ENCODE data around the gene COX7A1. TPM values are rescaled to one million over a fixed set of nuclear protein-coding genes. Genes with fewer than 3 reads are reported as not detected.

Gene COX7A1
- total RNA-seq, 1 donor from 2014 or later = 79.4 TPM

DNA sequence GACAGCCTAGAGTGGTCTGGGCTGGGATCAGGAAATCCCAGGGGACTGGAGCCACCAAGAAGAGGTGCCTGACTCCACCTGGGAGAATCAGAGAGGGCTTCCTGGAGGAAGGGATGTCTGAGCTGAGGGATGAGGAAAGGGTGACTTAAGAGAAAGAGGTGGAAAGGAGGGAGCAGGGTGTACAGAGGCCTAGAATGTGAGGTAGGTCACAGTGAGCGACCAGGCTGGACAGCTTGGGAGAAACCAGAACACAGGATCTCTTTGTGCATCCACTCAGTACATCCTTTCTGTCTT is 36.0 kb downstream of the COX7A1 start:
- Histone ChIP-seq H3K4me1 (peaks cover 12% of the 10 kb centered on the region), H3K27me3 (no peaks in the 10 kb centered on the region), H3K9me3 (no peaks in the 10 kb centered on the region), H3K36me3 (peaks cover 36% of the 10 kb centered on the region), H3K4me3 (peak overlapping the region; percentile 77), H3K27ac (peak overlapping the region; percentile 85)
- ATAC-seq = no peak
- DNase-seq = no peak
- TF ChIP-seq, protein P1, sequence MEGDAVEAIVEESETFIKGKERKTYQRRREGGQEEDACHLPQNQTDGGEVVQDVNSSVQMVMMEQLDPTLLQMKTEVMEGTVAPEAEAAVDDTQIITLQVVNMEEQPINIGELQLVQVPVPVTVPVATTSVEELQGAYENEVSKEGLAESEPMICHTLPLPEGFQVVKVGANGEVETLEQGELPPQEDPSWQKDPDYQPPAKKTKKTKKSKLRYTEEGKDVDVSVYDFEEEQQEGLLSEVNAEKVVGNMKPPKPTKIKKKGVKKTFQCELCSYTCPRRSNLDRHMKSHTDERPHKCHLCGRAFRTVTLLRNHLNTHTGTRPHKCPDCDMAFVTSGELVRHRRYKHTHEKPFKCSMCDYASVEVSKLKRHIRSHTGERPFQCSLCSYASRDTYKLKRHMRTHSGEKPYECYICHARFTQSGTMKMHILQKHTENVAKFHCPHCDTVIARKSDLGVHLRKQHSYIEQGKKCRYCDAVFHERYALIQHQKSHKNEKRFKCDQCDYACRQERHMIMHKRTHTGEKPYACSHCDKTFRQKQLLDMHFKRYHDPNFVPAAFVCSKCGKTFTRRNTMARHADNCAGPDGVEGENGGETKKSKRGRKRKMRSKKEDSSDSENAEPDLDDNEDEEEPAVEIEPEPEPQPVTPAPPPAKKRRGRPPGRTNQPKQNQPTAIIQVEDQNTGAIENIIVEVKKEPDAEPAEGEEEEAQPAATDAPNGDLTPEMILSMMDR (IDR thresholded peaks at IDR 0.05) = no peak
- intact Hi-C loops (cut with DNase I) = no loop called here

- no peaks in the 10 kb centered on the region for H3K27me3 ChIP-seq
- intact Hi-C loops (cut with DNase I) = no loop called here
- ATAC-seq (peak; percentile 77), DNase-seq (peak; percentile 93)
- TF ChIP-seq, protein P1 (IDR thresholded peaks at IDR 0.05) = no peak
- peak within 1 kb of the TSS; percentile 85 for H3K27ac ChIP-seq
- no peaks in the 10 kb centered on the region for H3K9me3 ChIP-seq
- H3K4me1 ChIP-seq = peaks cover 12% of the 10 kb centered on the region
- H3K36me3 ChIP-seq = peaks cover 35% of the 10 kb centered on the region
- peak within 1 kb of the TSS; percentile 77 for H3K4me3 ChIP-seq
Measured at GRCh38 chr19:36115453-36116343, 36.5 kb downstream of the COX7A1 start, which contains the start of gene TBCB. TBCB (plus strand) TSS chr19:36115468; CDS start chr19:36115561, 93 bp downstream.

GRCh38 chr19:36114721-36115452 is 37.4 kb downstream of the COX7A1 start, which contains the start of gene POLR2I:
POLR2I (minus strand) TSS chr19:36114875; CDS start chr19:36114856, 19 bp downstream.
- DNase-seq (peak; percentile 99), ATAC-seq (peak; percentile 95)
- Histone ChIP-seq H3K27ac (peak within 1 kb of the TSS; percentile 85), H3K36me3 (peaks cover 28% of the 10 kb centered on the region), H3K4me3 (peak within 1 kb of the TSS; percentile 77), H3K9me3 (no peaks in the 10 kb centered on the region), H3K27me3 (no peaks in the 10 kb centered on the region), H3K4me1 (peaks cover 12% of the 10 kb centered on the region)
- intact Hi-C loops (cut with DNase I) = no loop called here
- TF ChIP-seq, protein P1 (IDR thresholded peaks at IDR 0.05) = no peak

- Histone ChIP-seq H3K27me3 (no peaks in the 10 kb centered on the region), H3K36me3 (peaks cover 28% of the 10 kb centered on the region), H3K4me3 (peak overlapping the region; percentile 77), H3K9me3 (no peaks in the 10 kb centered on the region), H3K27ac (peak overlapping the region; percentile 85), H3K4me1 (peaks cover 12% of the 10 kb centered on the region)
- DNase-seq (no peak), ATAC-seq (no peak)
- TF ChIP-seq, protein P1 (IDR thresholded peaks at IDR 0.05) = no peak
- intact Hi-C loops (cut with DNase I) = no loop called here
Measured at GRCh38 chr19:36113894-36114720, 38.1 kb downstream of the COX7A1 start.

GRCh38 chr19:36113425-36113824 is 38.8 kb downstream of the COX7A1 start:
- TF ChIP-seq, protein P1 (IDR thresholded peaks at IDR 0.05) = no peak
- intact Hi-C loops (cut with DNase I) = no loop called here
- H3K9me3 ChIP-seq = no peaks in the 10 kb centered on the region
- peaks cover 12% of the 10 kb centered on the region for H3K4me1 ChIP-seq
- no peaks in the 10 kb centered on the region for H3K27me3 ChIP-seq
- DNase-seq (no peak), ATAC-seq (no peak)
- H3K4me3 ChIP-seq = peak overlapping the region; percentile 77
- H3K36me3 ChIP-seq = peaks cover 23% of the 10 kb centered on the region
- H3K27ac ChIP-seq = no peak overlapping the region

All from upper lobe of right lung (tissue), 1 donor.